Gastroesophageal sphincter (tissue), 2 donors: Measurements from ENCODE around the gene FHDC1.

ENCODE experiments used
- EP300 ChIP-seq: sonication (generic); formaldehyde crosslinking; IDR thresholded peaks from one replicate; pipeline ENCODE4 v1.6.1; 2017; ENCODE audit warnings: antibody characterized with exemption, mild to moderate bottlenecking
- POLR2A ChIP-seq, 2 donors: fragments of 450-650 bp; IDR thresholded peaks; one replicate each; pipeline ENCODE4 v1.6.1; 2017; ENCODE audit warnings: antibody characterized with exemption in 2 of 2, mild to moderate bottlenecking in 2 of 2, moderate library complexity in 1 of 2

DNA sequence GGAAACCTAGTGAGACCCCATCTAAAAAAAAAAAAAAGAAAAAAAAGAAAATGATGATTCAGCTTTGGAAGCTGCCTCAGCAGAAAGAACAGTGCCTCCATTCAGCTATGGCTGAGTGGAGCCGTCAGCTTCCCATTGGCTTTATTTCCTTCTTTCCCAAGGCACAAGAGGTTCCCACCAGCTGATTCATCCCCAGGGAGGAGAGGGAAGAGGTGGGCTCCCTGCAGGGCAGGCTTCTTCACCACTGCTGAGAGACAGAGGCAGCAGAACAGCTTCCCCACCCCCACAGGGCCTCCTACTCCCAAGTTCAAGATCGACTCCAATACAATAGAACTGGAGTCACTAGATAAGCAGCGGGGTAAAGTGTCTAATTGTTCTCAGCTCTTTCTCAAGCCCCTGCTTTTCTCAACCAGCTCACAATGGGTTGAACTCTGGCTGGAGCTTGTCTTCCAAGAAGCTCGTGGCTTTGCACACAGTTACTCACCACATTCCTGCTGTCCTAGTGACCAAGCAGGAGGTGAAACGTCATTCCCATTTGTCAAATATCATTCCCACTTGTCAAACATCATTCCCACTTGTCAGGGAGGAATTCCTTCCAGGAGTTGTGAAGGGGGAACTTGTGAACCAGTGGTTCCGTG is 47.8 kb downstream of the FHDC1 start:
- no peak for TF ChIP-seq POLR2A (IDR thresholded peaks at IDR 0.05)
- TF ChIP-seq EP300: no peak
